Measurements from ENCODE around the gene KRTAP16-1. TPM values are rescaled to one million over a fixed set of nuclear protein-coding genes. Genes with fewer than 3 reads are reported as not detected.
A peak's percentile ranks its signal among the peaks of the same experiment; 100 is the strongest.

KRTAP16-1 gene
- total and polyA plus RNA-seq, 2 of the 13 experiments (the other 11 are each of a cell fraction or from before 2014, with no cell fraction given): not detected

GRCh38 chr17:41329279-41329948, 20.3 kb upstream of the KRTAP16-1 start (continued):
- TF ChIP-seq ZNF431 (CRISPR knock-in tag; IDR thresholded peaks at IDR 0.05; ENCODE audit: borderline replicate concordance, low read depth) (no peak), THAP9 (CRISPR knock-in tag; IDR thresholded peaks at IDR 0.05; ENCODE audit: borderline replicate concordance) (0 out of 2 replicates have a peak, but pooled peaks have one; percentile 27), ARNT (IDR thresholded peaks at IDR 0.05) (no peak), ZNF576 (CRISPR knock-in tag; IDR thresholded peaks at IDR 0.05) (no peak), SP1 (IDR thresholded peaks at IDR 0.05) (no peak), SP1 (CRISPR knock-in tag; IDR thresholded peaks at IDR 0.05) (no peak), ZNF781 (CRISPR knock-in tag; IDR thresholded peaks at IDR 0.05; ENCODE audit: borderline replicate concordance, not compliant biosample characterization) (no peak), ERF (CRISPR knock-in tag; IDR thresholded peaks at IDR 0.05) (0 out of 2 replicates have a peak, but pooled peaks have one; percentile 26), HMGXB3 (CRISPR knock-in tag; IDR thresholded peaks at IDR 0.05; ENCODE audit: borderline replicate concordance) (no peak), HOXA5 (CRISPR knock-in tag; IDR thresholded peaks at IDR 0.05) (no peak), MLX (CRISPR knock-in tag; IDR thresholded peaks at IDR 0.05) (no peak), RXRB (CRISPR knock-in tag; IDR thresholded peaks at IDR 0.05; ENCODE audit: borderline replicate concordance) (no peak), THAP8 (CRISPR knock-in tag; IDR thresholded peaks at IDR 0.05; ENCODE audit: borderline replicate concordance) (no peak), KAT7 (CRISPR knock-in tag; IDR thresholded peaks at IDR 0.05; ENCODE audit: borderline replicate concordance) (no peak), MED1 (CRISPR knock-in tag; IDR thresholded peaks at IDR 0.05) (no peak), ZBTB20 (CRISPR knock-in tag; IDR thresholded peaks at IDR 0.05; ENCODE audit: borderline replicate concordance, low read depth) (no peak), GPBP1L1 (CRISPR knock-in tag; IDR thresholded peaks at IDR 0.05) (no peak), ZNF44 (CRISPR knock-in tag; IDR thresholded peaks at IDR 0.05) (no peak), CERS6 (CRISPR knock-in tag; IDR thresholded peaks at IDR 0.05) (no peak)

Measured in HepG2 (cell line).